Immature natural killer cell (primary cell): Measurements from ENCODE around the gene CROCC2. TPM values are rescaled to one million over a fixed set of nuclear protein-coding genes. Genes with fewer than 3 reads are reported as not detected.

Experiments used
- DNase-seq, 3 donors: peaks; one replicate each; pipeline ENCODE4 v3.0.0; 2022; ENCODE audit warnings: mixed read lengths in 1 of 3
- H3K27ac Mint-ChIP-seq, 6 donors: one replicate each; pipeline ENCODE4 v1.8.0; 2020; ENCODE audit warnings: mixed read lengths in 6 of 6, mild to moderate bottlenecking in 5 of 6, inconsistent platforms in 4 of 6, moderate library complexity in 3 of 6
- H3K27me3 Mint-ChIP-seq, 3 donors: one replicate each; pipeline ENCODE4 v1.8.0; 2020 to 2021; ENCODE audit warnings: low read depth in 3 of 3, mild to moderate bottlenecking in 3 of 3, mixed read lengths in 3 of 3, moderate library complexity in 3 of 3, inconsistent platforms in 1 of 3
- H3K36me3 Mint-ChIP-seq, 3 donors: one replicate each; pipeline ENCODE4 v1.8.0; 2020; ENCODE audit warnings: mixed read lengths in 3 of 3, inconsistent platforms in 2 of 3, mild to moderate bottlenecking in 2 of 3
- H3K4me1 Mint-ChIP-seq, 2 donors: one replicate each; pipeline ENCODE4 v1.8.0; 2020; ENCODE audit warnings: inconsistent platforms in 2 of 2, mild to moderate bottlenecking in 2 of 2, mixed read lengths in 2 of 2, moderate library complexity in 1 of 2
- H3K4me3 Mint-ChIP-seq, 5 donors: one replicate each; pipeline ENCODE4 v1.8.0; 2020; ENCODE audit warnings: mild to moderate bottlenecking in 5 of 5, mixed read lengths in 5 of 5, inconsistent platforms in 3 of 5, moderate library complexity in 3 of 5
- H3K9me3 Mint-ChIP-seq, 6 donors: one replicate each; pipeline ENCODE4 v1.8.0; 2020; ENCODE audit warnings: mild to moderate bottlenecking in 6 of 6, mixed read lengths in 6 of 6, inconsistent platforms in 4 of 6, moderate library complexity in 3 of 6
- polyA plus RNA-seq, 3 donors: library from polyadenylated mRNA; unstranded; fragments of 300-500 nt; fragmentation: Illumina TruSeq; gene quantifications; one replicate each; pipeline ENCODE4 v1.2.3, GENCODE V29; 2021

Gene CROCC2
- polyA plus RNA-seq, 3 donors from 2014 or later: not detected

- Mint-ChIP-seq H3K27ac (no peak overlapping the region), H3K9me3 (no peaks in the 10 kb centered on the region), H3K27me3 (peaks cover 0 to 7% (median 0%) of the 10 kb centered on the region in 3 donors), H3K4me1 (no peaks in the 10 kb centered on the region), H3K36me3 (no peaks in the 10 kb centered on the region), H3K4me3 (no peak overlapping the region)
- DNase-seq: no peak
Observed at GRCh38 chr2:240949791-240950705, 43.9 kb downstream of the CROCC2 start.

GRCh38 chr2:240951045-240951594 lies 45.0 kb downstream of the CROCC2 start:
- Mint-ChIP-seq H3K4me1 (no peaks in the 10 kb centered on the region), H3K4me3 (no peak overlapping the region), H3K27me3 (peaks cover 0 to 3% (median 0%) of the 10 kb centered on the region in 3 donors), H3K36me3 (no peaks in the 10 kb centered on the region), H3K9me3 (no peaks in the 10 kb centered on the region), H3K27ac (no peak overlapping the region)
- DNase-seq: no peak

GRCh38 chr2:240952496-240953246 lies 46.5 kb downstream of the CROCC2 start:
- no peak for DNase-seq
- Mint-ChIP-seq H3K27me3 (peaks cover 0 to 3% (median 0%) of the 10 kb centered on the region in 3 donors), H3K36me3 (no peaks in the 10 kb centered on the region), H3K9me3 (no peaks in the 10 kb centered on the region), H3K4me1 (no peaks in the 10 kb centered on the region), H3K27ac (no peak overlapping the region), H3K4me3 (no peak overlapping the region)

DNA sequence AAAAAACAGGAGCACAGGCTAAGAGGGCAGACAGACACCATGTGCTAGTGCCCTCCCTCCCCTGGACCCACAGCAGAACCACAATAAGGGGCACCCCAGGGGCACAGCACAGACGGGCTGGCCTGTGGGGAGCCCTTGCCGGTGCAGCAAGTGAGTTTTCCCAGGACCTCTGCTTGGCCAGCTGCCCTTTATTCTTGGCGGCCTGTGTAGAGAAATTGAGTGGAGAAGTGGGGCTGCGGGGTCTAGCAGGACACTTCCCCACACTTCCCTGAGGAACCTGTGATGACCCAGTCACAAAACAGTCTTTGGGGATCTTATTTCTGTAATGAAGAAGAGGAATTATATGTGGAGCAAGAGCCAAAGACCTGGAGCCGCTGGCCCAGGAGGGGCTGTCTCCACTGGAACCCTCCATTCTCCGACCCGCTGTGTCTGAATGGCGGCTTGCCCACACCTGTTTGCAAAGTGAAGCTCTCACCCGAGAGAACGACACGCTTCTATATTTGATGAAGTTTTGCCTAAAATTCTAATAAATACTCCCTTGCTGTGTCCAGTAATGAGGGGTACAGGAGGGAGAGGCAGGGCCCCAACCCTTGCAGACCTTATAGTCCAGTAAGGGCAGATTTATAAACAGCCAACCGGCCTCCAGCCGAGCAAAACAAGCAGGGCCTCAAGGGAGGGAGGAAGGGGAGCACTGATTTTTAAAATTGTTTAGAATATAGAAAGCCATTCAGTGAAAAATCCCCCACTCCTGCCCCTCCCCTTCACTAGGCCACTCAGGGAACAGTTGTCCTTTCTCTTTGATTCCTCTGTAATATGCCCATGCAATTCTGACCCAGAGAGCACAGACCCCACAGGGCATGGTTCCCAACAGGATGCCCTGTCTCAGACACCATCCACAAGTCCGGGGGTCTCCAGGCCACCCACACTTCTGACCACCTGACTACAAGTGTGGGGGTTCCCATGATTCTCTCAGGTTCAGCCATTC lies 47.6 kb downstream of the CROCC2 start:
- no peak for DNase-seq
- no peaks in the 10 kb centered on the region for H3K27me3 Mint-ChIP-seq
- no peak overlapping the region for H3K27ac Mint-ChIP-seq
- H3K36me3 Mint-ChIP-seq: no peaks in the 10 kb centered on the region
- H3K4me1 Mint-ChIP-seq: no peaks in the 10 kb centered on the region
- H3K4me3 Mint-ChIP-seq: no peak overlapping the region
- H3K9me3 Mint-ChIP-seq: no peaks in the 10 kb centered on the region

DNA sequence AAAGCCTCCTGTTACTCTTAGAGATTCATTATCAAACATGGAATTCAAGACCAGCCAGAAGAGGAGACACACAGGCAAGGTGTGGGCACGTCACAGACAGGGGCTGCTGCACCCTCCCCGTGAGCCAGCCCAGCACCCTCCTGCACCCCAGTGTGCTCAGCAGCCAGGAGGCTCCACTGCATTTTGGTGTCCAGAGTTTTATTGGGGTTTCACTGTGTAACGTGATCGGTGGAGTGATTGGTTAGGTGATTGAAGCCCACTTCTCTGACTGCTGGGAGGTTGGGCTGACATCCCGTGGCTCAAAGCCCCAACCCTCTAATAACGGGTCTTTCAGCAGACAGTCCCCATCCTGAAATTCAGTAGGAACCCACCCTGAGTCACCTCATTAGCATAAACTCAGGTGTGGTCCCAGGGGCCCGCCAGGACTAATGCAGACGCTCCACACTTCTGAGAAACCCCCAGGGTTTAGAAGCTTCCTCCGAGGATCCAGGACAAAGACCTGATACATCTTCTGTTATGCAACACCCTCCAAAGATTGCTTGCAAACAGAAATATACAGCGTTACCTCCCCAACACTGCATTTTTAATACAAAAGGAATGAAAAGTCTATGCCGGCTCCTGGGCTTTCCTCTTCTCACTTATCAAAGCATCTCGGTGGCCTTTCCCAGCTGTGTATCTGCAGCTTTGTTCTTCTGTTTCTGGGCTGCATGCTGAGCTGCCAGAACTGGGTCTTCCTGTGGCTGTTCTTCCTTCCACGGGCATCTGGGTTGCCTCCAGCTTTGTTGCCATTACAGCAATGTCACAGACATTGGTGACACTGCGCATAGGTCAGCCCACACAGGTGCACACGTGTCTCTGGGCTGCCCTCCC lies 48.5 kb downstream of the CROCC2 start:
- no peak overlapping the region for H3K27ac Mint-ChIP-seq

GRCh38 chr2:240955306-240956170 lies 49.4 kb downstream of the CROCC2 start:
- no peak overlapping the region for H3K27ac Mint-ChIP-seq
- no peaks in the 10 kb centered on the region for H3K27me3 Mint-ChIP-seq

More for the DNA sequence above, 48.5 kb downstream of the CROCC2 start:
- no peak for DNase-seq
- Mint-ChIP-seq H3K4me1 (no peaks in the 10 kb centered on the region), H3K4me3 (no peak overlapping the region), H3K9me3 (no peaks in the 10 kb centered on the region), H3K36me3 (no peaks in the 10 kb centered on the region), H3K27me3 (no peaks in the 10 kb centered on the region)

GRCh38 chr2:240956171-240956934 lies 50.2 kb downstream of the CROCC2 start:
- H3K36me3 Mint-ChIP-seq: no peaks in the 10 kb centered on the region
- H3K27ac Mint-ChIP-seq: no peak overlapping the region
- no peak for DNase-seq

More at GRCh38 chr2:240955306-240956170, 49.4 kb downstream of the CROCC2 start:
- no peaks in the 10 kb centered on the region for H3K4me1 Mint-ChIP-seq
- no peaks in the 10 kb centered on the region for H3K9me3 Mint-ChIP-seq
- no peak for DNase-seq
- H3K4me3 Mint-ChIP-seq: no peak overlapping the region
- no peaks in the 10 kb centered on the region for H3K36me3 Mint-ChIP-seq

DNA sequence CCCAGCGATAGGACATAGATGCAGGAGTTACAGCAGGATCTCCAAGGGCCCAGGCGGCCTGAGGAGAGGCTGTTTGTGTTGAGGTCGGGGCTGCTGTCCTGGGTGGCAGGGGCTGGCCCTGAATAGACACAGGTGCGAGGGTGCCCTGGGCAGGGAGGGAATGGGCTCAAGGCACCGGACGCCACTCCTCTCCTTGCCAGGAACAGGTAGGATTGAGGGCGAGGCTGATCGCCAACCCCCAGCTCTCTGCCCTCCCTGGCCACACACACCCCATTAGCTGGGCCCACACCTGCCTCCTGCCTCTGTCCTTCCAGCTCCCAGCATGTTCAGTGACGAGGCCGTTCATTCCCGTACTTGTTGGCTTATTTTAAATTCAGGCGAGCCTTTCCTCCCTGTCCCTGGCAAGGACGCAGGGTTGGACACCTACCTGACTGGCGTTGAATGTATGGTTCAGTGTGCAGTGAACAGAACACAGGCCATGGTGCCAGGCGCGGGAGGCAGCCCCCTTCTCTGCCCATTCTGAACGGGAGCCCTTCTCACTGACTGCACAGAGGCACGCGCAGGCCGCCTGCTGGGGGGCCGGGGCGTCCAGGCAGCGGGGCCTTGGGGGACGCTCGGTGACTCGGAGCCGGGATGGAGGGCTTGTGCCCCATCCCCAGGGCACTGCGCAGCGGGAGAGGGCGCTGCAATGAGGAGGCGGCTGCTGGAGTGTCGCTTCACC lies 51.0 kb downstream of the CROCC2 start:
- Mint-ChIP-seq H3K9me3 (no peaks in the 10 kb centered on the region), H3K27ac (no peak overlapping the region), H3K4me1 (no peaks in the 10 kb centered on the region), H3K27me3 (no peaks in the 10 kb centered on the region), H3K4me3 (no peak overlapping the region), H3K36me3 (no peaks in the 10 kb centered on the region)
- DNase-seq: no peak

More at GRCh38 chr2:240956171-240956934, 50.2 kb downstream of the CROCC2 start:
- Mint-ChIP-seq H3K27me3 (no peaks in the 10 kb centered on the region), H3K4me1 (no peaks in the 10 kb centered on the region), H3K4me3 (no peak overlapping the region), H3K9me3 (no peaks in the 10 kb centered on the region)

DNA sequence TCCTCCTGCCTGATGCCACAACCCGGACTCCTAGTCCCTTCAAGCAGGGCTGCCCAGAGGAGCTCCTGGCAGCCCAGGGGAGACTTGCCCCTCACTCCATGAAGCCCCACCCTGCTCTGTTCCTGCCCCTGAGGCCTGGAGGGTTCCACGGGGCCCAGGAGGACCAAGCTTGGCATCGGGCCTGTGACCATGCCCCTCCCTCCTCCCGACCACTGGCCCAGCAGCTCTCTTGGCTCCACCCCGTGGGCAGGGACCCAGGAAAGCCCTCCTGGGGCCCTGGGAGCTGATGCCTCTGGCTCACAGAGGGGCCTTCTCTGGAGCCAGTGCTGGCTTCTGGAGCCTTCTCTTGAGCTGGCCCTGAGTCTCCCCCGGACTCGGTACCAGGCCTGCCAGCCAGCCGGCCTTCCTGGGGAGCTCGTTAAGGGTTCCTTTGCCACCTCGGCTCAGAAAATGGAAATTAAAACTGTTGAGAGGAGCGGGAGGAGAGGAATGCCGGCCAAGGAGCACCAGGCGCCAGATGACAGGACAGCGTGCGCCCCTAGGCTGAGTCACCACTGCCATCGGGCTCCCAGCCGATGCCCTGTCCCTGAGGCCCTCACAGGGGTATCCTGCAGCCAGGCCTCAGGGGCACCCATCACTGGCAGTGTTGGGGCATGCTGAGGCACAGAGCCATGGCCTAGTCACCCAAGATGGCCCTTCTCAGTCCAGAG lies 51.7 kb downstream of the CROCC2 start:
- no peaks in the 10 kb centered on the region for H3K9me3 Mint-ChIP-seq
- DNase-seq: no peak
- H3K27ac Mint-ChIP-seq: no peak overlapping the region
- no peak overlapping the region for H3K4me3 Mint-ChIP-seq
- H3K27me3 Mint-ChIP-seq: no peaks in the 10 kb centered on the region
- H3K36me3 Mint-ChIP-seq: no peaks in the 10 kb centered on the region
- H3K4me1 Mint-ChIP-seq: no peaks in the 10 kb centered on the region

DNA sequence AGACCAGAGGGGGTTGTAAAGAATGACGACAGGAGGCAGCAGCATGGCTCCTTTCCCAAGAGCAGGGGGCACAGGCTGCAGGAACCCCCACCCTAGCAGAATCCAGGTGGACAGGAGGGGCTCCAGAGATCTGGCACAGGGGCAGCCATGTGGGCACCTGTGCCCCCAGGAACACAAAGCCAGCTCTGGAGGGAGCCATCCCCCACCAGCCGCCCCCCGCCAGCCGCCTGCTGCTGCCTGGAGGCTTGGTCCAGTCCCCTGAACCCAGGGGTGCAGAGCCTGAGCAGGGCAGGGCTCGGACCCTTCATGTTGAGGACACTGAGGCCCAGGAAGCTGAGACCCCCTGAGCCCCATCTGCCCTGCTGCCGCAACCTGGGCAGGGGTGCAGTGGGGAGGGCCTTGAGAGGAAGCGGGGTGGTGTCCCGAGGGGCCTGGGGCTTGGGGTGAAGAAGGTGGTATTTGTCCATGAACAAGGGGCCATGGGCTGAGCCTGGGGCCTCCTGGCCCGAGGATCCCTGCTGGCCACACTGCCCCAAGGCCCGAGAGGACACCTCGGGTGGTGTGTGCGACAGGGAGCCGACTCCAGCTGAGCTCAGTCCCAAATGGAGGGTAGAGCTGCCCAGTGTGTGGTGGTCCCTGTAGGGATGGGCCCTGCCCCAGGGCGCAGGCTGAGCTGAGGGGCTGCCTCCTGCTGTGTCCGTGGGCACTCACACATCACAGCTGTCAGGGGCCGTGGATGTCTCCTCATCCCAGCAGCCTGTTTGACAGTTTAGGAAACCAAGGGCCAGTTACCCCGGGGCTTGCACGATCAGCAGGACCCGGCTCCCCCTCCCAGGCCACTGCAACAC lies 52.5 kb downstream of the CROCC2 start:
- Mint-ChIP-seq H3K4me3 (no peak overlapping the region), H3K9me3 (no peaks in the 10 kb centered on the region), H3K27ac (no peak overlapping the region), H3K27me3 (no peaks in the 10 kb centered on the region), H3K36me3 (no peaks in the 10 kb centered on the region), H3K4me1 (no peaks in the 10 kb centered on the region)
- DNase-seq: no peak
